Cardiac muscle cell (in vitro differentiated cells and primary cell): Measurements from ENCODE around the gene CD80. TPM values are rescaled to one million over a fixed set of nuclear protein-coding genes. Genes with fewer than 3 reads are reported as not detected.

Source experiments
- DNase-seq, 2 donors: peaks; one replicate each; pipeline versions ENCODE4 v3.0.0 to v3.0.0-alpha.2; 2010 to 2017; ENCODE audit warnings: low read depth in 1 of 2, low spot score in 1 of 2
- H3K27ac ChIP-seq: fragments of 200-600 bp; sonication (generic); 2 replicates; pipeline ENCODE4 v1.5.1; 2016
- H3K27me3 ChIP-seq: fragments of 200-600 bp; sonication (generic); 2 replicates; pipeline ENCODE4 v1.6.0; 2016; ENCODE audit warnings: control low read depth
- H3K36me3 ChIP-seq: fragments of 200-600 bp; sonication (generic); 2 replicates; pipeline ENCODE4 v1.5.1; 2016; ENCODE audit warnings: control low read depth
- H3K4me1 ChIP-seq: fragments of 200-600 bp; sonication (generic); 2 replicates; pipeline ENCODE4 v1.8.1; 2017; ENCODE audit warnings: low read depth, mild to moderate bottlenecking, mixed run types
- H3K4me3 ChIP-seq: fragments of 200-600 bp; sonication (generic); 2 replicates; pipeline ENCODE4 v1.5.1; 2016; ENCODE audit warnings: mild to moderate bottlenecking
- H3K9me3 ChIP-seq: fragments of 200-600 bp; sonication (generic); 2 replicates; pipeline ENCODE4 v1.5.1; 2017; ENCODE audit warnings: low read depth, mild to moderate bottlenecking, control low read depth
- CTCF ChIP-seq: IDR thresholded peaks from 2 replicates; pipeline ENCODE4 v1.5.1; 2012; ENCODE audit warnings: low read depth, mild to moderate bottlenecking, low read length
- polyA plus RNA-seq: library from polyadenylated mRNA; unstranded; fragments of >200 nt; fragmentation: Nextera tagmentation; extraction: Ambion mirVana; gene quantifications from 2 replicates; pipeline ENCODE4 v1.2.1, GENCODE V29; 2016
- total RNA-seq: library from RNA; depleted of rRNA; stranded (reverse); fragments of >200 nt; gene quantifications from 2 replicates; pipeline ENCODE4 v1.2.3, GENCODE V29; 2016

CD80 gene
- total and polyA plus RNA-seq, 2 experiments from 2014 or later: 0.39 TPM; not detected in 1

- peak overlapping the region; percentile 98 for H3K4me3 ChIP-seq
- peaks cover 20% of the 10 kb centered on the region for H3K36me3 ChIP-seq
- no peak for TF ChIP-seq CTCF
- no peaks in the 10 kb centered on the region for H3K9me3 ChIP-seq
- peak overlapping the region; percentile 2 for H3K27ac ChIP-seq
- peaks cover 24% of the 10 kb centered on the region for H3K4me1 ChIP-seq
- no peaks in the 10 kb centered on the region for H3K27me3 ChIP-seq
- DNase-seq: peak in 1 of 2 donors; percentile 40
Measured at GRCh38 chr3:119500901-119501300, 58.5 kb downstream of the CD80 start.

GRCh38 chr3:119500265-119500664, 59.1 kb downstream of the CD80 start:
- no peak for DNase-seq
- no peak for TF ChIP-seq CTCF
- H3K27ac ChIP-seq: peak overlapping the region; percentile 2
- H3K9me3 ChIP-seq: no peaks in the 10 kb centered on the region
- no peaks in the 10 kb centered on the region for H3K27me3 ChIP-seq
- peaks cover 13% of the 10 kb centered on the region for H3K36me3 ChIP-seq
- H3K4me1 ChIP-seq: peaks cover 24% of the 10 kb centered on the region
- H3K4me3 ChIP-seq: peak overlapping the region; percentile 98

GRCh38 chr3:119498186-119499011, 61.0 kb downstream of the CD80 start, which contains the start of gene TIMMDC1:
Gene TIMMDC1 (plus strand): TSS chr3:119498547. CDS start chr3:119498734, 187 bp downstream.
- Histone ChIP-seq H3K36me3 (peaks cover 5% of the 10 kb centered on the region), H3K27me3 (no peaks in the 10 kb centered on the region), H3K27ac (peak within 1 kb of the TSS; percentile 99), H3K4me3 (peak within 1 kb of the TSS; percentile 98), H3K4me1 (peaks cover 24% of the 10 kb centered on the region), H3K9me3 (no peaks in the 10 kb centered on the region)
- TF ChIP-seq CTCF: no peak
- peak; percentile 97 to 98 for DNase-seq

- Histone ChIP-seq H3K4me3 (peak overlapping the region; percentile 98), H3K27me3 (no peaks in the 10 kb centered on the region), H3K9me3 (no peaks in the 10 kb centered on the region), H3K27ac (peak overlapping the region; percentile 99), H3K4me1 (peaks cover 24% of the 10 kb centered on the region), H3K36me3 (no peaks in the 10 kb centered on the region)
- no peak for TF ChIP-seq CTCF
- DNase-seq: peak; percentile 16 to 29
Measured at GRCh38 chr3:119497820-119498185, 61.6 kb downstream of the CD80 start.

GRCh38 chr3:119494597-119494996, 64.8 kb downstream of the CD80 start:
- Histone ChIP-seq H3K27me3 (no peaks in the 10 kb centered on the region), H3K4me1 (peaks cover 6% of the 10 kb centered on the region), H3K9me3 (no peaks in the 10 kb centered on the region), H3K4me3 (no peak overlapping the region), H3K36me3 (peaks cover 8% of the 10 kb centered on the region), H3K27ac (no peak overlapping the region)
- peak; percentile 10 for TF ChIP-seq CTCF
- no peak for DNase-seq
